Neural progenitor cell (in vitro differentiated cells): ENCODE results near the gene CERK. TPM values are rescaled to one million over a fixed set of nuclear protein-coding genes. Genes with fewer than 3 reads are reported as not detected.
A peak's percentile ranks its signal among the peaks of the same experiment; 100 is the strongest.
"Not testable (repeated sequence)": the region's sequence is repeated elsewhere in the genome, so short reads cannot be mapped to it uniquely, and the experiment has no call there.

Experiments
- DNase-seq: peaks from one replicate; pipeline ENCODE4 v3.0.0-alpha.2; 2016; ENCODE audit warnings: low spot score
- H2AFZ ChIP-seq: fragments of 200-600 bp; sonication (generic); replicated peaks from 2 replicates; pipeline ENCODE4 v1.6.1; 2016; ENCODE audit warnings: antibody characterized with exemption
- H3F3A ChIP-seq: fragments of 200-600 bp; sonication (generic); 2 replicates; pipeline ENCODE4 v1.6.1; 2016; ENCODE audit warnings: antibody characterized with exemption, low read depth
- H3K27ac ChIP-seq: fragments of 200-600 bp; sonication (generic); 2 replicates; pipeline ENCODE4 v1.5.1; 2016; ENCODE audit warnings: mild to moderate bottlenecking
- H3K27me3 ChIP-seq: fragments of 200-600 bp; sonication (generic); 2 replicates; pipeline ENCODE4 v1.6.1; 2016; ENCODE audit warnings: mild to moderate bottlenecking, moderate library complexity
- H3K36me3 ChIP-seq: fragments of 200-600 bp; sonication (generic); 2 replicates; pipeline ENCODE4 v1.5.1; 2016
- H3K4me1 ChIP-seq: fragments of 200-600 bp; sonication (generic); 2 replicates; pipeline ENCODE4 v1.6.1; 2016; ENCODE audit warnings: mixed run types
- H3K4me2 ChIP-seq: fragments of 200-600 bp; sonication (generic); 2 replicates; pipeline ENCODE4 v1.6.1; 2016
- H3K4me3 ChIP-seq: fragments of 200-600 bp; sonication (generic); 2 replicates; pipeline ENCODE4 v1.5.1; 2016
- H3K79me2 ChIP-seq: fragments of 200-600 bp; sonication (generic); 2 replicates; pipeline ENCODE4 v1.6.1; 2016; ENCODE audit warnings: low read depth
- H3K9ac ChIP-seq: fragments of 200-600 bp; sonication (generic); 2 replicates; pipeline ENCODE4 v1.6.1; 2016
- H3K9me3 ChIP-seq: fragments of 200-600 bp; sonication (generic); 2 replicates; pipeline ENCODE4 v1.5.1; 2016; ENCODE audit warnings: low read depth
- H4K20me1 ChIP-seq: fragments of 200-600 bp; sonication (generic); 2 replicates; pipeline ENCODE4 v1.6.1; 2016; ENCODE audit warnings: low read depth
- H3K27ac Mint-ChIP-seq: 3 replicates; pipeline ENCODE4 v1.8.0; 2021; ENCODE audit warnings: mixed read lengths
- H3K27me3 Mint-ChIP-seq: 2 replicates; pipeline ENCODE4 v1.8.0; 2022; ENCODE audit warnings: low read depth, mild to moderate bottlenecking, inconsistent platforms, moderate library complexity, mixed read lengths; ENCODE audit not compliant: insufficient read depth
- H3K36me3 Mint-ChIP-seq: 3 replicates; pipeline ENCODE4 v1.8.0; 2021; ENCODE audit warnings: mixed read lengths
- H3K4me1 Mint-ChIP-seq: 3 replicates; pipeline ENCODE4 v1.8.0; 2021; ENCODE audit warnings: mixed read lengths
- H3K4me3 Mint-ChIP-seq: 3 replicates; pipeline ENCODE4 v1.8.0; 2021; ENCODE audit warnings: mild to moderate bottlenecking, moderate library complexity, mixed read lengths
- H3K9me3 Mint-ChIP-seq: 3 replicates; pipeline ENCODE4 v1.8.0; 2020; ENCODE audit warnings: mixed read lengths
- CTCF ChIP-seq: fragments of 200-600 bp; sonication (generic); IDR thresholded peaks from 2 replicates; pipeline ENCODE4 v1.5.1; 2017; ENCODE audit warnings: antibody characterized with exemption, mild to moderate bottlenecking
- EZH2 ChIP-seq: fragments of 200-600 bp; sonication (generic); IDR thresholded peaks from 2 replicates; pipeline ENCODE4 v1.6.1; 2017; ENCODE audit warnings: antibody characterized with exemption, mild to moderate bottlenecking, moderate library complexity
- EZH2phosphoT487 ChIP-seq: fragments of 200-600 bp; sonication (generic); IDR thresholded peaks from 2 replicates; pipeline ENCODE4 v1.6.1; 2017; ENCODE audit warnings: antibody characterized with exemption
- total RNA-seq: library from RNA; depleted of rRNA; stranded (reverse); fragments of >200 nt; gene quantifications from 2 replicates; pipeline ENCODE4 v1.2.3, GENCODE V29; 2015; ENCODE audit warnings: low replicate concordance

CERK gene
- total RNA-seq, 1 donor from 2014 or later, result 53.6 TPM

GRCh38 chr22:46736705-46737104 is 1.3 kb downstream of the CERK start:
- H3K9me3 Mint-ChIP-seq, result no peaks in the 10 kb centered on the region
- peaks cover 43% of the 10 kb centered on the region for H3K4me1 Mint-ChIP-seq
- Histone ChIP-seq H4K20me1 (peaks cover 58% of the 10 kb centered on the region), H3K9ac (no peak overlapping the region), H3K4me1 (peaks cover 24% of the 10 kb centered on the region), H3K4me2 (peak overlapping the region; percentile 91), H3K27me3 (no peaks in the 10 kb centered on the region), H3K79me2 (peaks cover 58% of the 10 kb centered on the region), H3K9me3 (no peaks in the 10 kb centered on the region), H3K27ac (no peak overlapping the region), H2AFZ (no peak overlapping the region), H3K4me3 (peak overlapping the region; percentile 94), H3K36me3 (no peaks in the 10 kb centered on the region), H3F3A (peaks cover 33% of the 10 kb centered on the region)
- TF ChIP-seq CTCF (no peak), EZH2phosphoT487 (no peak), EZH2 (no peak)
- peaks cover 4% of the 10 kb centered on the region for H3K36me3 Mint-ChIP-seq
- peak overlapping the region; percentile 97 for H3K4me3 Mint-ChIP-seq
- no peak overlapping the region for H3K27ac Mint-ChIP-seq
- no peak for DNase-seq
- peaks cover 6% of the 10 kb centered on the region for H3K27me3 Mint-ChIP-seq

GRCh38 chr22:46735747-46736608 is 2.1 kb downstream of the CERK start:
- peak overlapping the region; percentile 91 for H3K4me2 ChIP-seq
- peaks cover 4% of the 10 kb centered on the region for H3K36me3 Mint-ChIP-seq
- TF ChIP-seq CTCF (no peak), EZH2phosphoT487 (no peak), EZH2 (no peak)

GRCh38 chr22:46734830-46735453 is 3.1 kb downstream of the CERK start:
- H3K9me3 Mint-ChIP-seq, result no peaks in the 10 kb centered on the region
- H3K27ac ChIP-seq, result no peak overlapping the region
- H3K36me3 Mint-ChIP-seq, result peaks cover 4% of the 10 kb centered on the region
- no peak overlapping the region for H3K4me3 ChIP-seq
- TF ChIP-seq CTCF, result no peak
- no peak for TF ChIP-seq EZH2phosphoT487
- no peak for TF ChIP-seq EZH2
- H3K27ac Mint-ChIP-seq, result no peak overlapping the region
- H3K4me2 ChIP-seq, result no peak overlapping the region
- no peaks in the 10 kb centered on the region for H3K36me3 ChIP-seq
- H3F3A ChIP-seq, result peaks cover 34% of the 10 kb centered on the region
- H3K4me1 Mint-ChIP-seq, result peaks cover 52% of the 10 kb centered on the region
- H2AFZ ChIP-seq, result no peak overlapping the region
- peaks cover 2% of the 10 kb centered on the region for H3K27me3 Mint-ChIP-seq
- H3K4me1 ChIP-seq, result peaks cover 29% of the 10 kb centered on the region
- no peaks in the 10 kb centered on the region for H3K27me3 ChIP-seq
- no peak for DNase-seq
- peaks cover 75% of the 10 kb centered on the region for H4K20me1 ChIP-seq
- no peak overlapping the region for H3K9ac ChIP-seq
- H3K79me2 ChIP-seq, result peaks cover 74% of the 10 kb centered on the region
- peak overlapping the region; percentile 38 for H3K4me3 Mint-ChIP-seq
- no peaks in the 10 kb centered on the region for H3K9me3 ChIP-seq

More at GRCh38 chr22:46735747-46736608, 2.1 kb downstream of the CERK start:
- peaks cover 29% of the 10 kb centered on the region for H3K4me1 ChIP-seq
- Mint-ChIP-seq H3K27me3 (peaks cover 4% of the 10 kb centered on the region), H3K27ac (no peak overlapping the region), H3K9me3 (no peaks in the 10 kb centered on the region), H3K4me1 (peaks cover 48% of the 10 kb centered on the region), H3K4me3 (peak overlapping the region; percentile 97)
- H3F3A ChIP-seq, result peaks cover 34% of the 10 kb centered on the region
- H3K9ac ChIP-seq, result no peak overlapping the region
- H3K4me3 ChIP-seq, result peak overlapping the region; percentile 94
- H4K20me1 ChIP-seq, result peaks cover 65% of the 10 kb centered on the region
- peak; percentile 60 for DNase-seq
- no peaks in the 10 kb centered on the region for H3K27me3 ChIP-seq
- H3K9me3 ChIP-seq, result no peaks in the 10 kb centered on the region
- H3K79me2 ChIP-seq, result peaks cover 64% of the 10 kb centered on the region
- H3K27ac ChIP-seq, result no peak overlapping the region
- no peak overlapping the region for H2AFZ ChIP-seq
- no peaks in the 10 kb centered on the region for H3K36me3 ChIP-seq

- not testable (repeated sequence) for DNase-seq, H3K4me3 Mint-ChIP-seq, H3K4me3 ChIP-seq, H3K27me3 Mint-ChIP-seq, H3K27ac ChIP-seq, H3K27me3 ChIP-seq, H3K4me2 ChIP-seq, H2AFZ ChIP-seq, H3K9ac ChIP-seq, H3K9me3 ChIP-seq, H3K27ac Mint-ChIP-seq, H3K36me3 ChIP-seq, H3K36me3 Mint-ChIP-seq, H3K9me3 Mint-ChIP-seq
- Histone ChIP-seq H4K20me1 (peaks cover 82% of the 10 kb centered on the region), H3K4me1 (peaks cover 29% of the 10 kb centered on the region), H3K79me2 (peaks cover 79% of the 10 kb centered on the region), H3F3A (peaks cover 34% of the 10 kb centered on the region)
- H3K4me1 Mint-ChIP-seq, result peaks cover 51% of the 10 kb centered on the region
Observed at GRCh38 chr22:46734213-46734722, 3.8 kb downstream of the CERK start.
